ENCODE measurements around the gene NKX2-1. TPM values are rescaled to one million over a fixed set of nuclear protein-coding genes. Genes with fewer than 3 reads are reported as not detected.
"Not testable (repeated sequence)": the region's sequence is repeated elsewhere in the genome, so short reads cannot be mapped to it uniquely, and the experiment has no call there.

The NKX2-1 gene
- total RNA-seq, 2 donors from 2014 or later, result not detected

DNA sequence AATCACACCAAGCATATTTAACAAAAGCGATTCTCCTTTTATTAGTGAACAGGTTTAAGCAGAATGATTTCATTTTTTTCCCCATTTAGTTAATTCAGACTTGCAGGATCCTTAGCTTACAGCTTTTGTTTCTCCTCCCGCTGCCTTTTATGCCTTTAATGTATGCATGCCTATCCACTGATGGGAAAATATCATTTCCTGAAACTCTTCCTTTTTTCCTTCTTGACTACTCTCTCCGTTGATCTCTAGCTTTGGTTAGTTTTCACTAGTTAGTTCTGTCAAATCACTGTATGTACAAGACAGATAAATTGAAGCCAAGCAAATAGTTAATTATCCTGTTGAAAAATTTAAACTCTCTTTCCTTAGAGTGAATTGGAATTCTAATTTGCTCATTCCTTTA is 26.3 kb downstream of the NKX2-1 start:
- Histone ChIP-seq H3K4me1 (no peaks in the 10 kb centered on the region), H3K9me3 (no peaks in the 10 kb centered on the region), H3K27me3 (no peaks in the 10 kb centered on the region), H3K36me3 (no peaks in the 10 kb centered on the region), H3K4me3 (no peak overlapping the region), H3K27ac (no peak overlapping the region)
- TF ChIP-seq, protein P1, sequence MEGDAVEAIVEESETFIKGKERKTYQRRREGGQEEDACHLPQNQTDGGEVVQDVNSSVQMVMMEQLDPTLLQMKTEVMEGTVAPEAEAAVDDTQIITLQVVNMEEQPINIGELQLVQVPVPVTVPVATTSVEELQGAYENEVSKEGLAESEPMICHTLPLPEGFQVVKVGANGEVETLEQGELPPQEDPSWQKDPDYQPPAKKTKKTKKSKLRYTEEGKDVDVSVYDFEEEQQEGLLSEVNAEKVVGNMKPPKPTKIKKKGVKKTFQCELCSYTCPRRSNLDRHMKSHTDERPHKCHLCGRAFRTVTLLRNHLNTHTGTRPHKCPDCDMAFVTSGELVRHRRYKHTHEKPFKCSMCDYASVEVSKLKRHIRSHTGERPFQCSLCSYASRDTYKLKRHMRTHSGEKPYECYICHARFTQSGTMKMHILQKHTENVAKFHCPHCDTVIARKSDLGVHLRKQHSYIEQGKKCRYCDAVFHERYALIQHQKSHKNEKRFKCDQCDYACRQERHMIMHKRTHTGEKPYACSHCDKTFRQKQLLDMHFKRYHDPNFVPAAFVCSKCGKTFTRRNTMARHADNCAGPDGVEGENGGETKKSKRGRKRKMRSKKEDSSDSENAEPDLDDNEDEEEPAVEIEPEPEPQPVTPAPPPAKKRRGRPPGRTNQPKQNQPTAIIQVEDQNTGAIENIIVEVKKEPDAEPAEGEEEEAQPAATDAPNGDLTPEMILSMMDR (IDR thresholded peaks at IDR 0.05), result no peak
- DNase-seq (ENCODE audit: low spot score), result no peak

DNA sequence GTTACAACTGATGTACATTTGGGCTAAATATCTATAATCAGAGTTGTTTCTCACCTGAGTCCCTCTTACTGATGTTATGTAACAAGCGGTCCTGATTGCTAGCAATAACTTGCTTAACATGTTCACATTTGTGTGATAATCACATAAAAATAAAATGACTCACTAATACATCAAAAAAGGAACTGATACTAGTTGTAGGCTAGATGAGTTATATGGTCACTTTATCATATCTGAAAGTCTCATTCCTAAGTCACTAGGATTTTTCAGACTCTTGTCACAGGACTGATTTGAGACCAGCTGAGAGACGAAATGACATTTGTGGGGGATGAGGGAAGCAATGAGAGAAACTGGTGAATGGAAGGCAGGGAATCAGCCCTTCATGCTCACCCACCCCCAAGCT is 34.3 kb downstream of the NKX2-1 start:
- Histone ChIP-seq H3K36me3 (no peaks in the 10 kb centered on the region), H3K27me3 (no peaks in the 10 kb centered on the region), H3K4me3 (no peak overlapping the region), H3K9me3 (no peaks in the 10 kb centered on the region), H3K27ac (no peak overlapping the region), H3K4me1 (no peaks in the 10 kb centered on the region)
- TF ChIP-seq, protein P1 (IDR thresholded peaks at IDR 0.05), result no peak
- no peak for DNase-seq (ENCODE audit: low spot score)

DNA sequence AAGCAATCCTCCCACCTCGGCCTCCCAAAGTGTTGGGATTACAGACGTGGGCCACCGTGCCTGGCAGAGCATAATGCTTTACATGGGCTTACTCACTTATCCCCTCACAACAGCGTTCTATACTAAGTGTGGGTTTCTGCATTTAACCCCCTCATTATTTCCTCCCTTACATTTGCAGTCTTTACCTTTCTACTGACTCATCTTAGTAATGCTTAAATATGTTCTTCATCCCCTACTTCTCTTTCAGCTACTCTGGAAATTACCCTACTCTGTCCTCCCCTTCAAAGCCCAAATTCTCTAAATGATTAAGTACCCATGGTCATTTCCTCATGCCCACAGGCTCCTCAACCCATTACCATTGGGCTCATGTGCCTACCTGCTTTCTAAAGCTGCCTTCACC is 40.7 kb downstream of the NKX2-1 start:
- Histone ChIP-seq H3K4me1 (no peaks in the 10 kb centered on the region), H3K9me3 (no peaks in the 10 kb centered on the region), H3K36me3 (no peaks in the 10 kb centered on the region), H3K27ac (no peak overlapping the region), H3K4me3 (no peak overlapping the region), H3K27me3 (no peaks in the 10 kb centered on the region)
- DNase-seq (ENCODE audit: low spot score), result no peak
- TF ChIP-seq, protein P1 (IDR thresholded peaks at IDR 0.05), result no peak

DNA sequence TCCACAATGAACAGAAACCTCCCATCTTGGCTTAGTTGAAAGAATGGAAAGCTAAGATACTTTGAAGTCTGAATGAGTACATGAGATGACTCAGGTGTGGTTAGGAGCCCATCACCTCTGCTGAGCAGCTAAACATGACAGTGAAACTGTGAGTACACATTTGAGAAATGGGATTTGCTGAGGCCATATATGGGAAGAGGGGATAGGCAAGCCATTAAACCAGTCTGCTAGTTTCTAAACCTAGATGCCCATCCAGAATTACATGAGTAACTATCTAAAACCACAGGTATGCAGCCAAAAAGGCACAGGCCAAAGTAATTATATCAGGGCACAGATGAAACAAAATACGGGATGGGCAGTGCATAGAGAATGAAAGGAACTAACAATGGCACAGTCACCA is 41.2 kb downstream of the NKX2-1 start:
- Histone ChIP-seq H3K27me3 (no peaks in the 10 kb centered on the region), H3K4me3 (no peak overlapping the region), H3K9me3 (no peaks in the 10 kb centered on the region), H3K36me3 (no peaks in the 10 kb centered on the region), H3K27ac (no peak overlapping the region), H3K4me1 (no peaks in the 10 kb centered on the region)
- DNase-seq (ENCODE audit: low spot score), result no peak
- TF ChIP-seq, protein P1 (IDR thresholded peaks at IDR 0.05), result no peak

DNA sequence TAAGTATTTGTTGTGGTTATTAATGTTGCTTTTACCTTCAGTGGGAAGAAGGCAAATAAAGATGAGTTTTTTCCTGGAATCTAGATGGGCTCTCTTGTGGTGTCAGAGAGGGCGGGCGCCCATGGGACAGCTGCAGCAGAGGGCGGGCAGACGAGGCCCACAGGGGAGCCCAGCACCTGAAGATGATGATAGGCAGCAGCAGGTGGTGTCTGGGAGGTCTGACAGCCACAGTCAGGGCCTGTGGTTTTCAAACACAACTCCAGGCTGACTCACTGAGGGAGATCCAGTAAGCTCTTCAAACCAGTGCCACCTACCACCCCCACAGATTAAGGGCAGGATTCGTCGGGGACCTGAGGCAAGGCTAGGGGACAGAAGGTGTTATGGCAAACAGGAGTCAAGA is 42.8 kb downstream of the NKX2-1 start:
- no peak overlapping the region for H3K27ac ChIP-seq
- no peak overlapping the region for H3K4me3 ChIP-seq
- H3K27me3 ChIP-seq, result peaks cover 0 to 6% of the 10 kb centered on the region in 2 donors
- TF ChIP-seq, protein P1 (IDR thresholded peaks at IDR 0.05), result no peak
- no peaks in the 10 kb centered on the region for H3K36me3 ChIP-seq
- no peaks in the 10 kb centered on the region for H3K4me1 ChIP-seq
- no peak for DNase-seq (ENCODE audit: low spot score)
- no peaks in the 10 kb centered on the region for H3K9me3 ChIP-seq

DNA sequence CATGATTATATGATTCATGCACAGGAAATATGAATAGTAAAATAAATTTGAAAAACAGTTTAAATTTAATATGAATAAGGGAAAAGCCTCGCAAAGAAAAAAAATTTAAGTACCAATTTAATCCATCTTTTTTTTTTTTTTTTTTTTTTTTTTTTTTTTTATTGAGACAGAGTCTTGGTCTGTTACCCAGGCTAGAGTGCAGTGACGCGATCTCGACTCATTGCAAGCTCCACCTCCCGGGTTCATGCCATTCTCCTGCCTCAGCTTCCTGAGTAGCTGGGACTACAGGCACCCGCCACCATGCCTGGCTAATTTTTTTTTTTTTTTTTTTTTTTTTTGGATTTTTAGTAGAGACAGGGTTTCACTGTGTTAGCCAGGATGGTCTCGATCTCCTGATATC is 44.0 kb downstream of the NKX2-1 start:
- not testable (repeated sequence) for DNase-seq (ENCODE audit: low spot score); H3K27ac ChIP-seq; H3K4me3 ChIP-seq; H3K9me3 ChIP-seq; H3K4me1 ChIP-seq; H3K36me3 ChIP-seq; H3K27me3 ChIP-seq

Measured in right atrium auricular region (tissue), 2 donors.